Fibroblast of peridontal ligament (primary cell): ENCODE results near the gene HRH3.

ENCODE experiments used
- DNase-seq: peaks from one replicate; pipeline ENCODE4 v3.0.0-alpha.2; 2010; ENCODE audit errors: extremely low read depth

HRH3 gene

DNA sequence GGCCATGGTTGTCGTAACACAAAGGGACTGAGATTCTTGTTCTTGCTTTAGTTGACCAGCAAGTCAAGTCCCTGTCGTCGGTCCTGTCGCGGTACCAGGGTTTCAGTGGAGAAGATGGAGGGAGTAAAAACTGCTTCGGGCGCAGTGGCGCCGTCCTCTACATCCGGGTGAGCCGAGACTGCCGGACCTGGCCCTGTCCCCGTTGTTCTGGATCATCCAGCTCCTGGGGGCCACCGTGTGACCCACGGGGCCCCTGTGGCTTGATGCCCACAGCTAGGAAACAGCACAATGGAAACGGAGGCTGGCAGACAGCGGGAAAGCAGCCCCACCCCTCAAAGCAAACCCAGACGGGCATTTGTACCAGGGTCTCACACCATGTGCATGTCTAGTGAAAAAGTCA lies 22.3 kb downstream of the HRH3 start:
- DNase-seq: no peak

DNA sequence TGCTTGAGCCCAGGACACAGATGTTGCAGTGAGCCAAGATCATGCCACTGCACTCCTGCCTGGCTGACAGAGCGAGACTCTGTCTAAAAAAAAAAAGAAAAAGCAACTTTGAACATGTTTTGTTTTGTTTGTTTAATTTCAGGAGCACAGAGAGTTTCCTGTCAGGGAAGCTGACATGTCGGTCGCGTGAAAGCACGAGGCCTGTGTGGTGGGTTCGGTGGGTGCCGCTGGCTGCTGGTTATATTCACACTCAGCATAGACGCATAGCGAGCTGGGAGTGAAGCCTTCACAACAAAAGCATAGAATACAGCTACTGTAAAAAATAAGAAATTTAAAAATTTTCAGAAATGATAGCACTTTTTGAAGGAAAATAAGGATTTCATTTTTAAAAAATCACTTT lies 22.8 kb downstream of the HRH3 start:
- no peak for DNase-seq

DNA sequence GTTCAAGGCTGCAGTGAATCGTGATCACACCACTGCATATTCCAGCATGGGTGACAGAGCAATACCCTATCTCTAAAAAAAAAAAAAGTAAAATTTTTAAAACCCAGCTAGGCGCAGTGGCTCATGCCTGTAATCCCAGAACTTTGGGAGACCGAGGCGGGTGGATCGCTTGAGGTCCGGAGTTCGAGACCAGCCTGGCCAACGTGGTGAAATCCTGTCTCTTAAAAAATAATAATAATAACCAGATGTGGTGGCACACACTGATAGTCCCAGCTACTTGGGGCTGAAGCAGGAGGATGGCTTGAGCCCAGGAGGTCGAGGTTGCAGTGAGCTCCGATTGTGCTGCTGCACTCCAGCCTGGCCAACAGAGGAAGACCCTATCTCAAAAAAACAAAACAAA lies 23.8 kb downstream of the HRH3 start:
- no peak for DNase-seq

DNA sequence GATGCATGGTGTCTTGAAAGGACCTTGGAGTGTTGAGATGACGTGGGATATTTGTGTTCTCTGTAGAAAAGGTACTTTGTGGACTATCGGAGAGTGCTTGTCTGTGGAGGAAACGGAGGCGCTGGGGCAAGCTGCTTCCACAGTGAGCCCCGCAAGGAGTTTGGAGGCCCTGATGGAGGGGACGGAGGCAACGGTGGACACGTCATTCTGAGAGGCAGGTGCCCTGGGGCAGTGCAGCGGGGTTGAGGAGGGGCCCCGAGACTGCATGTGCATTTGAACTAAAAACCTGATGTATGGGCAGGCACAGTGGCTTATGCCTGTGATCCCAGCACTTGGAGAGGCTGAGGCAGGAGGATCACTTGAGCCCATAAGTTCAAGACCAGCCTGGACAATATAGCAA lies 24.3 kb downstream of the HRH3 start:
- no peak for DNase-seq

DNA sequence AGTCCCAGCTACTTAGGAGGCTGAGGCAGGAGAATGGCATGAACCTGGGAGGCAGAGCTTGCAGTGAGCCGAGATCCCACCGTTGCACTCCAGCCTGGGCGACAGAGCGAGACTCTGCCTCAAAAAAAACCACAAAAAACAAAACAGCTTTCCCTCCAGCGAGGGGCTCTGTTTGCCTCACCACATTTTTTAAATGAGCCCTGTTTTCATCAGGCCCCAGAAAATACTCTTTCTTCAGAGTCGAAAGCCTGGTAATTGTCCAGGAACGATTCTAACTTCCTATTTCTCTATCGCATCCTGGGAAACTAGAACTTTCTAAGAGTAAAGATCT lies 25.0 kb downstream of the HRH3 start:
- no peak for DNase-seq

DNA sequence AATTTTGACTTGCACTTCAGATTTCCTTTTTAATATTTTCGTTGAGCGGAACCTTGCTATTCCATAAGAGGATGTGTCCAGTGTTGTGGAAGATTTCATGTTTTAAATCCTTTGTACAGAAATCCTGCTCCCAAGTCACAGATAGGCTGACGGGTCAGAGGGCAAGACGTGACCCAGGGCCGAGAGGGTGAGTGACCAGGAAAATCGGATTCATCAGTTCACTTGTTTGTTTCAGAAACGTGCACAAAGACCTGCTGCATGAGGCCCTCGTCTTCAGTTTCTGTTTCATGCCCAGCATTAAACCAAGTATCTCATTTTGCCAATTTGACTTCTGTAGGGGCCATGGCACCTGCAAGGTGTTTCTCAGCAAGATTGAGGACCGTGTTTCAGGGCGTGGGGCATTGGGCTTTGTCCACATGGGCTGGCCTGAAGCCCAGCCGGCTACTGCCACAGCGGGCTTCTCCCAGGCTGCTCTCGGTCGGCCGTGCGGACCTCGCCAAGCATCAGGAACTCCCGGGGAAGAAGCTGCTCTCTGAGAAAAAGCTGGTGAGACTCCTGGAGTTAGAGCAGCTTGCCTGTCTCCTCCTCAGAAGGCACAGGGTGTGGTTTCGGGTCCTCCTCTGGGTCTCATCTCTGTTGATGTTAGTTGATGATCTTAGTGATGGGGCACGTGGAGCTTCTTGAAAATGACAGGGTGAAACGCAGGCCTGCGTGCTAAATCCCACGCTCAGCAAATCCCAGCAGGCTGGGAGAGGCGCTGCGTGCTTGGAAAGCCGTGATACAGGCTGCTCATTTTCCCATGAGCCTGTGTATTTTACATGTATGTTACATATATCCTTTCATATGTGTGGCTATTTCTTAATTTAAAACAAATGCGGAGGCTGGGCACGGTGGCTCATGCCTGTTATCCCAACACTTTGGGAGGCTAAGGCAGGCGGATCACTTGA lies 26.7 kb downstream of the HRH3 start:
- no peak for DNase-seq

DNA sequence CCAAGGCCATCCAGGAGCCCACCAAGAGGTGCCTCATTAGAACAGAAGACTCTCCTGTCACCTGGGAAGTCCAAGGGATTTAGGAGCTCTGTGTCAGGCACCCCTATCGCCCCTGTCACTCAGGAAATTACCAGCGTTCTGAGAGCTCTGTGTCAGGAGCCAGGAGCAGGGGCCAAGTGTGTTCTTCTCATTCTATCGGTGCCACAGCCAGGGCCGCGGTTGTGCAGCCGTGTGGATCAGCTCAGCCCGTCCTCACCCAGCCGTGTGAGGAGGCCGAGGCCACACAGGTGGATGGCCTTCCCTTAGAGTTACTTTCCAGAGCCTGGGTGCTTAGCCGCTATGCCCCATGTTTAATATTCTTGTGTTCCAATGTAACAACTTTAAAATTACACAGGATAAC lies 27.4 kb downstream of the HRH3 start:
- no peak for DNase-seq

DNA sequence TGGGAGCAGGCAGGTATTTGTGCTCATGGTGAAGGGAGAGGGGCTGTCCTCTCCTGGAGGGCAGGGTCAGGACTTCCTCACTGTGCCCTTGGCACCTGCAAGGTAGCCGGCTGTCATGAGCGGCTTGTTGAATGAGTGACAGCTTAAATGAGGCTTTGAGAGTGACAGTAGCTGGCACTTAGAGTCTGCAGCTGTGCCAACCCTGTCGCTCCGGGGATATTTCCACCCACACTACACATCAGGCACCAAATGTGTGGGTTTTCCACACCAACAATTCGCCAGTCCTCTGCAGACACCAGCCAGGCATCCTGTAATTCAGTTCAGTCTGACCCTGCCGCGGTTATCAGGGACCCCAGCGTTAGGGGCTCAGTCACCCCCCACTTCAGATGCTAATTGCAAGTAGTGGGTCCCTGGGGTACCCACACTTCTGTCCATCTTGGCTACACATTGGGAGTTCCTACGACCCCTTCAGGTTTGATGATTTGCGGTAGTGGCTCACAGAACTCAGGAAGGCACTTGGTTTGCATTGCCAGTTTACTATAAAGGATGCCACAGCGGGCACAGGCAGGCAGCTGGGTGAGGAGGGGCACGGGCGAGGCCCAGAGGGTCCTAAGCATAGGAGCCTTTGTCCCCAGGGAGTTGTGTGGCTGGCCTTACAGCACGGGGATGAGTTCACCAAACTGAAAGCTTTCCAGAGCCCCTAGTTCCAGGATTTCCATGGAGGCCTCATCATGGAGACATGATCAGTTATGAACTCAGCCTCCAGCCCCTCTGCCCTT lies 28.1 kb downstream of the HRH3 start:
- no peak for DNase-seq

DNA sequence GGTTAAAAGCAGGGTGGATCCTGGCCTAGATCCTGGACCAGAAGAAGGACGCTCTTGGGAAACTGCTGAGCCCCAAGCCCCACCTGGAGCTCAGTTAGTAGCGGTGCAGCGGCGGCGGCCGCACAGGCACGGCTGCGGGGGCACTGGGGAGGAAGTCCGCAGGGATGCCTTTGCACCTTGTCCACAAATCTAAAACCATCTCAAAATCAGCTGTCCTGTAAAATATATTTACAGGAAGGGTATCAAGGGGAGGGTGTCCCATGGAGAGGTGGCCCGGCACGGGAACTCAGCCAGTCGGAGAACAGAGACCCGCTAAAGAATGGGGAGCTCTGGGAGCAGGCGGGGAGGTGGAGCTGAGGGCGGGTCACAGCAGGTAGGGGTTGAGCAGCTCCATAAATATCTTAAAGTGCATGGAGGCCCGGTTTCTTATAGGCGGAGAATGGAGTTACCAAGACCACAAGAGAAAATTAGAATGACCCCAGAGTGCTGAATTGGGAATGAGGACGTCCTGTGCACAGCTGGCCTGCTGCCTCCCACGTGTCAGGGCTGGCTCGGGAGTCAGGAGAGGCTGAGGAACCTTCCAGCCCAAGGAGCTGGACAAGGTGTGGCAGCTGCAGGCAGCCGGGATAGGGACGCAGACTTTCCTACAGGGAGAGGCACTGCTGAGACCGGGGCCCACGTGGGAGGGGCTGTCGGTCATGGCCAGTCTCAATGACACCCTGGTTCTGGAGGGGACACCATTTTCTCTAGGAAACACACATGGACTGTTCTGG lies 29.3 kb downstream of the HRH3 start:
- no peak for DNase-seq

DNA sequence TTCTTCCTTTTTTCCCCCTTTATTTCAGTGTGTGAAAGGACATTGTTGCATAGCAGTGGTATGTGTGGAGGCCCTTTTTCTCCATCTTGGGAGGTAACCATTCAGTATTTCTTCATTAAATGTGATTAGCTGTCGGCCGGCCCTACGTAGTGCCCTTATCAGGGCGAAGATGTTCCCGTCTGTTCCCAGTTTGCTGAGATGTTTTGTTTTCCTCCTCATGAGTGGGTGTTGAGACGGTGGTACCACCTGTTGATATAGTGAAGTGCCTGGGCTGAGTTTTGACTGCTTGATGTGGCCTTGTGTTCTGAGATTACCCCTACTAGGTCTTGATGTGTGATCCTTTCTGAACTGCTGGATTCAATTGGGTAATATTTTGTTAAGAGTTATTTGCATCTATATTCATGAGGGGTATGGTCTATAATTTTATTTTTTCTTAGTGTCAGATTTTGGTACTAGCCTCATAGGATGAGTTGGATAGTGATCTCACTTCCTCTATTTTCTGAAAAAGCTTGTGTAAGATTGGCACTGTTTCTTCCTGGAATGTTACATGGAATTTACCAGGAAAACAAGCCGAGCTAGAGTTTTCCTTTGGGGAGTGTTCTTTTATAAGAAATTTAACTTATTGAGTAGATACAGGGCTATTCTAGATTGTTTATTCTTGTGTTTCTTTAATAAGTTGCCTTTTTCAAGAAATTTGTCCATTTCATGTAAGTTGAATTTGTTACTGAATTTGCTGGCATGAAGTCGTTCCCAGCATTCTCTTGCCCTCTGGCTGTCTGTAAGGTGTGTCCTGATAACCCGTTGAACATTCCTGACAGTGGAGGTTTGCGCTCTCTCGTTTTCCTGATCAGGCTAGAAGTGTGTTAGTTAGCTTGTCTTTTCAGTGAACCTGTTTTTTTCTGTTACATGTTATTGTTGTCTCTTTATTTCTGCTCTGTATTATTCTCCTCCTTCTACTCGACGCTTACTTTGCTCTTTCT lies 32.9 kb downstream of the HRH3 start:
- DNase-seq: peak; percentile 47

DNA sequence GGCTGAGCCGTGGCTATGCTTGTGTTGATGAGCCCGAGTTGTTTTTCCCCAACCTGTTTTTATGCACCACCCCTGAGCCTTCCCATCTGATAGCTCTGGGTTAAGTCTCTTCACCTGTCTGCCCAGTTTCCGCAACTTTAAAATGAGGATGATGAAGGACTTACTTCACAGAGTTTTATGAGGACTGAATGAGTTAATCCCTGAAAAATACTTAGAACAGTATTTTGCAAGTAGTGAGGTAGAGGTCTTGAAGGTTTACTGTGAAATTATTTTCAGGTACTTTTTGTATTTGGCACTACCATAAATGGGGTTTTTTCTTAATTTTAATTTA lies 34.0 kb downstream of the HRH3 start:
- no peak for DNase-seq

DNA sequence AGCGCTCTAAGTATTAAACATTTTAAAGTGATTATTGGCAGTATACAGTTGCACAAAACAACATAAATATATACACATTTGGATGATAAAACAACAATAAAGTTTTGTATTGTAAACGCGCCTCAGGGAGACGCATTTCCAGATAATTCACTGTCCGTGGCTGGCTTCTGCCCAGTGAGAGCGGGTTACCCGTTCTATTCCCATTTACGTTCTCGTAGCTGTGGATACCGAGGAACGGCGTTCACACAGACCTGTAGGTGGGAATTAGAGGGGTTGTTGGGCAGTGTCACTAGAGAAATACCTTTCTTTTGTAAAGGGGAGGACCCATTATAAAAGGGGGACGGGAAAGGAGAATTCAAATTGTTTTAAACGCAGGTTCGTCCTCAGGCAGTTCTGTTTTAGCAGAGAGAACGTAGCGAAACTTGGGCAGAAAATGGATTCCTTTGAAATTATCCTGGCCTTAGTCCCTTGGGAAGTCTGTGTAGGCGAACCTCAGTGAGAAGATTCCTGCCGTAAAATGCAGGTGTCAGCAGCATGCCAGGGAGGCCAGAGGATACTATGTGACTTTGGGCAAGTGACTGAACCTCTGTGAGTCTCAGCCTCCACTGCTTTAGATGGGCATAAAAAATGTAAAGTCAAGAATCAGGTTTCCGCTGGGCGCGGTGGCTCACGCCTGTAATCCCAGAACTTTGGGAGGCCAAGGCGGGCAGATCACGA lies 36.5 kb downstream of the HRH3 start:
- peak; percentile 21 for DNase-seq

DNA sequence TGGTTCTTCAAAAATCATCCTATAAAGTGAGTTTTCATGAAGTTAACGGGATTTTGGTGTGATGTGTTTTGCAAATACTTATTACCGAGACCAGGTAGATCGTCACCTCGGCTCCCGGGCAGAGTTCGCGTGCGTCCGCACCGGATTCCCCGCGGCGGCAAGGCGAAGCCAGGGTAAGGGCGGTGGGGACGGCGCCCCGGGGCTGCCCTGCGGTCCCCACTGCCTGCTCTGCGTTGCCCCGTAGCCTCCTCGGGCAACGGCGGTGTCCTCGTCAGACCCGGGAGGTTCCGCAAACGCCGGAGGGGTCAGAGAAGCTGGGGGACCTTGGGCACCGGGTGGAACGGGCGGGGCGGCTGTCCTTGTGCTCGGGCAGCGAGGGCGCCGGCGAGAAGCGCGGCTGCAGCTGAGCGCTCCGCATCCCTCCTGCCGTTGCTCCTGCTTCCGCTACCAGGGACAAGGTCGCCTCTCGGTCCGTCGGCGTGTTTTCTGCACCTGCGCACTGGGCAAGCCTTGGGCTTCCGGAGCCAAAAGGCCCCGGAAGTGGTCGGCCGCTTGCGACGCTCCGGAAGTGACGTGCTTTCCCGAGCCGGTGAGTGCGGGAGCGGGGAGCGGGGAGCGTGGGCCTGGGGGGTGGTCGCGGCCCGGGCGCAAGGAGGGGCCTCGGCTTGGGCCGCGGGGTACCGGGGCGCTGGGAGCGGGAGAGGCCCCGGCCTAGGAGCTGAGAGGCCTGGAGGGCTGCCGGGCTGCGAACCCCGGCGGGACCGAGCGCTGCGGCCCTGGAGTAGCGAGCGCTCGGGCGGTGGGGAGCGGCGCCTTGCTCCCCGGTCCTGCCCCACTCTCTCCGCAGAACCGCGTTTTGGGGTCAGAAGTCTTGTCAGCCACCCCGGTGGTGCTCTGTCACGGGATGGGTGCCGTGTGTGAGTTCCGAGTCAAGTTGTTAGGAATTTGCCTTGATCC lies 37.3 kb downstream of the HRH3 start, which contains the start of gene MTG2:
Gene MTG2, plus strand, starts transcription at position 560 of the 957 bp plus-strand sequence. CDS start 10,393 bp downstream, outside the sequence.
- peak; percentile 92 for DNase-seq

DNA sequence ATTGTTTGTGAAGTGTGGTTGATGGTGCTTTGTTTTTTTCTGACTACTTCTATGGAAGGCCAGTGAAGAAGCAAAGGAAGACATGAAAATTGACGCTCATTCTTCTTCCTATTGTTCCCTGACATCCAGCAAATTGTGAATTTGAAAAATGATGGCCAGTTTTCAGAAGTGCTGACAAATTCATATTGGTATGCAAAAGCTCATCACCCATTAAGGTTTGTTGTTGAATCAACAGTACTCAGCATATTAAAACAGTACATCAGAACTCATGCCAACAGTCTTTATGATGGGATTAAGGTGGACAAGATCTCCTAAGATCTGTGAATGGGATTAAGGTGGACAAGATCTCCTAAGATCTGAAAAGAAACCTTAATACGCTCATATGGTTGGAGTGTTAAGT lies 38.3 kb downstream of the HRH3 start:
- no peak for DNase-seq

DNA sequence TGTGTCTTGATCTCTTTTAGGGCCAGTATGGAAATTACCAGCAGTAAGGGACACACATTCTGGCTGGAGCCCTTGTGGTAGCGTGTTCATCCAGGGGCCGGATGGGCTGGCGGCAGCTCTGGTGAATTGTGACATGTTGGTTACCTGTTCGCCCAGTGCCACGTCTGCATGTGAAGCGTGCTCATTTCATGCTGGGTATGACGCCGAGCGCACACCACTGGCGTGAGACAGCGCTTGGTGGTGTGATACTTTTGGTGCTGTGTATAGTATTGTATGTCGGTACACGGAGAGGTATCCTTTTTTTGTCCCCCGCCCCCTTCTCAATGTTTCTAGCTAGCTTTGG lies 40.9 kb downstream of the HRH3 start:
- no peak for DNase-seq

DNA sequence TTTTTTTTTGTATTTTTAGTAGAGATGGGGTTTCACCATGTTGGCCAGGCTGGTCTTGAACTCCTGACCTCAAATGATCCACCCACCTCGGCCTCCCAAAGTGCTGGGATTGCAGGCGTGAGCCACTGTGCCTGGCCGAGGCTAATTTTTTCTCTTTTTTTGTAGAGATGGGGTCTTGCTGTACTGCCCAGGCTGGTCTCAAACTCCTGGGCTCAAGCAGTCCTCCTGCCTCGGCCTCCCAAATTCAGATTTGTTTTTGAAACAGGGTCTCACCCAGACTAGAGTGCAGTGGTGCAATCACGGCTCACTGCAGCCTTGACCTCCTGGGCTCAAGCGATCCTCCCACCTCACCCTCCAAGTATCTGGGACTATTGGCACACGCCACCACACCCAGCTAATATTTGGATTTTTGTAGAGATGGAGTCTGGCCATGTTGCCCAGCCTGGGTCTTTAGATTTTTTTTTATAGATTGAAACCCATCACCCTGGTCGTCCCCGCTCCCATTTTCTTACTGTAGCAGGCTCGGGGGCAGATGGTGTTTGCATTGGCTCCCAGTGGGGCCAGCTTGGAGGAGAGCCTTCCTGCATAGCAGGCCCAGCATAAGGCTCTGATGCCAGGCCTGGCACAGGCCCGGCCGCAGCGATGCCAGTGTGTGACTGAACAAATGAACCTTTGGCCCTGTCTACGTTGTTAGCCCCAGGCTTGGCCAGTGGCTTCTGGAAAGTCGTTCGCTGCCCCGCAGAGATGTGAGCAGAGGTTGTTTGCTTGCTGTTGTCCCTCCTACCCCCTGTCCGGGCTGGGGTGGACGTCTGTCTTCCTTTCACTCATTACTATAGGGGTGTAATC lies 41.5 kb downstream of the HRH3 start:
- DNase-seq: no peak

DNA sequence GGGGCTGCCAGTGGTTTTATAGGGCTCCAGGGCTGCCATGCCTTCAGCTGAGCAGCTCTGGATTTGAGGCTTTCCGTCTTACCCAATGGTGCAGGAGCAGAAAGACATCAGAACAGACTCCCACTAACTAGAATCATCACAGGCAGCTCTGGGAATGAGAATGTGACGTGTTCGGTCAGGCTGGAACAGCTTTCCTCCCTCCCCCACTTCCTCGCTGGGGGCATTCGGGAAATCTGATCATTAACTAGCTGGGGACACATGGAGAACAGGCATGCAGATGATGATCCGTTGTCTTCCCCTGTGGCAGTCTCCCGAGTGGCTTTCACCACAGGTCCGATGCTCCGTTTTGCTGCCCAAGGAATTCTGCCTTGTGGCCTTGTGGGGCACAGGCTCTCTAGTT lies 42.8 kb downstream of the HRH3 start:
- no peak for DNase-seq

DNA sequence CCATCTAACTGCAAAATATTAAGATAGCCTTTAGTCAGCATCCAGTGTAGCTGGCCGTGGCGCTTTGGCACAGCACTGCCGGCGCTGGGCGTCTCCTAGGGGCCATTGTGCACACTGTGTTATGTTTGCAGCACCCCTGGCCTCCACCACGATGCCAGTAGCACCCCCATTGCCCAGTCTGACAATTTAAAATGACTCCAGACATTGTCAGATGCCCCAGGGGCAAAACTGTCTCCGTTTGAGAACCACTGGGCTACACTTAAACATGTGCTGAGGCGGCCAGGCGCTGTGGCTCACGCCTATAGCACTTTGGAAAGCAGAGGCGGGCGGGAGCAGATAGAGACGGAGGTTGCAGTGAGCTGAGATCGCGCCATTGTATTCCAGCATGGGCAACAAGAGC lies 43.2 kb downstream of the HRH3 start:
- DNase-seq: no peak

DNA sequence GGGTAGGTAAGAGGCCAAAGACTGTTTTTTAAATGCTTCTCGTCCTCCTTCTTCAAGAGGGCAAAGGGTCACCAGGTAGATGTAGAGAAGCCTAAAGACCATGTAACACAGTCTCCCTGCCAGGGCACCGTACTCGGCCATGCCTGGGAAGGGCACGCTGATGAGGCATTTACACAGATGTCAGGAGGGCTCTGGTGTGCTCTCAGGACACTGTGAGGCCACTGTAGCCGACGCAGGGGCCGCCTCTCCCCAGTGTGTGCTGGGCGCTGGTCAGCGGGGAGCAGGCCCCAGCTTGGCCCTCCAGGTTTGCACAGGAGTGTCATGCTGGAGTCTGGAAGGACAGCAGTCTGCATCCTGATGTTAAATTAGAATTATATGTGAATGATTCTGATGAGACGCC lies 44.4 kb downstream of the HRH3 start:
- DNase-seq: no peak
